SK-N-SH (cell line): ENCODE results near the gene S100A13. TPM values are rescaled to one million over a fixed set of nuclear protein-coding genes. Genes with fewer than 3 reads are reported as not detected.

Source experiments
- CTCF ChIA-PET: fragments of 300-600, 350-600 bp; formaldehyde crosslinking; extraction: SDS; loops from one replicate; lab custom pipeline; 2021; lab: Yijun Ruan, JAX
- POLR2A ChIA-PET: fragments of 350-600 bp; sonication (Branson Sonifier 250); formaldehyde crosslinking; extraction: SDS; loops from one replicate; lab custom pipeline; 2020; ENCODE audit warnings: antibody characterized with exemption, inconsistent platforms; lab: Yijun Ruan, JAX
- DNase-seq: peaks from one replicate; pipeline ENCODE4 v3.0.0; 2012
- H2AFZ ChIP-seq: fragments of 200-600 bp; sonication (generic); 2 replicates; pipeline ENCODE4 v1.8.1; 2016; ENCODE audit warnings: antibody characterized with exemption, mild to moderate bottlenecking, low read depth
- H3F3A ChIP-seq: fragments of 200-600 bp; sonication (generic); replicated peaks from 2 replicates; pipeline ENCODE3; 2016; ENCODE audit warnings: antibody characterized with exemption, mild to moderate bottlenecking; ENCODE audit not compliant: insufficient read depth
- H3K27ac ChIP-seq, 2 experiments: fragments of 200-500 bp in 1 of 2; fragments of 200-600 bp in 1 of 2; sonication (Bioruptor generic) in 1 of 2; sonication (generic), shearing (Covaris generic) in 1 of 2; 2 replicates each; pipeline versions ENCODE4 v1.5.1 to v1.6.1; 2014 to 2016; ENCODE audit warnings: low read depth in 2 of 2, inconsistent platforms in 1 of 2, low read length in 1 of 2, mild to moderate bottlenecking in 1 of 2, mixed read lengths in 1 of 2
- H3K27me3 ChIP-seq: fragments of 200-600 bp; sonication (generic), shearing (Covaris generic); 2 replicates; pipeline ENCODE4 v1.6.1; 2016; ENCODE audit warnings: mixed run types; ENCODE audit not compliant: insufficient read depth
- H3K36me3 ChIP-seq, 2 experiments: fragments of 200-500 bp in 1 of 2; fragments of 200-600 bp in 1 of 2; sonication (Bioruptor generic) in 1 of 2; sonication (generic) in 1 of 2; replicated peaks in 1 of 2; 2 replicates each; pipeline versions ENCODE3 to v1.5.1; 2014 to 2016; ENCODE audit warnings: low read length in 1 of 2, mild to moderate bottlenecking in 1 of 2; ENCODE audit not compliant: insufficient read depth in 2 of 2, control insufficient read depth in 1 of 2
- H3K4me1 ChIP-seq, 2 experiments: fragments of 200-500 bp in 1 of 2; fragments of 200-600 bp in 1 of 2; sonication (Bioruptor generic) in 1 of 2; sonication (generic), shearing (Covaris generic) in 1 of 2; 2 replicates each; pipeline versions ENCODE4 v1.5.1 to v1.6.1; 2014 to 2016; ENCODE audit warnings: low read depth in 1 of 2, low read length in 1 of 2, mixed run types in 1 of 2; ENCODE audit not compliant: insufficient read depth in 2 of 2, control insufficient read depth in 1 of 2
- H3K4me2 ChIP-seq: fragments of 200-600 bp; sonication (generic), shearing (Covaris generic); 2 replicates; pipeline ENCODE4 v1.6.1; 2017; ENCODE audit warnings: mixed run types
- H3K4me3 ChIP-seq, 2 experiments: fragments of 200-500 bp in 1 of 2; fragments of 200-600 bp in 1 of 2; sonication (Bioruptor generic) in 1 of 2; sonication (generic), shearing (Covaris generic) in 1 of 2; 2 replicates each; pipeline versions ENCODE4 v1.5.1 to v1.8.1; 2014 to 2016; ENCODE audit warnings: low read depth in 2 of 2, inconsistent platforms in 1 of 2, low read length in 1 of 2, mild to moderate bottlenecking in 1 of 2, mixed read lengths in 1 of 2, moderate library complexity in 1 of 2
- H3K79me2 ChIP-seq: fragments of 200-600 bp; sonication (generic); 2 replicates; pipeline ENCODE4 v1.8.1; 2017; ENCODE audit warnings: mild to moderate bottlenecking; ENCODE audit not compliant: insufficient read depth
- H3K9ac ChIP-seq: fragments of 200-600 bp; sonication (generic); 2 replicates; pipeline ENCODE4 v1.6.1; 2017; ENCODE audit warnings: mixed run types
- H3K9me2 ChIP-seq: fragments of 200-600 bp; sonication (generic); 2 replicates; pipeline ENCODE4 v1.6.1; 2017; ENCODE audit warnings: mixed run types
- H3K9me3 ChIP-seq: fragments of 200-600 bp; sonication (generic); 2 replicates; pipeline ENCODE4 v1.6.1; 2017; ENCODE audit warnings: mixed run types, mild to moderate bottlenecking, moderate library complexity
- H4K20me1 ChIP-seq: fragments of 200-600 bp; sonication (generic); 2 replicates; pipeline ENCODE4 v1.6.1; 2017; ENCODE audit warnings: mild to moderate bottlenecking, mixed run types; ENCODE audit not compliant: insufficient read depth
- CHD2 ChIP-seq: fragments of 150-350 bp; IDR thresholded peaks from 2 replicates; pipeline ENCODE4 v1.6.1; 2018; ENCODE audit warnings: low read length; ENCODE audit not compliant: partially characterized antibody
- EP300 ChIP-seq, 2 experiments: IDR thresholded peaks; 2 replicates each; pipeline versions ENCODE4 v1.4.0 to v1.6.1; 2012; ENCODE audit warnings: borderline replicate concordance in 1 of 2, low read depth in 1 of 2, low read length in 1 of 2
- FOSL2 ChIP-seq: IDR thresholded peaks from 2 replicates; pipeline ENCODE4 v1.4.0; 2012; ENCODE audit warnings: low read depth, mild to moderate bottlenecking, moderate library complexity, borderline replicate concordance
- JUND ChIP-seq: IDR thresholded peaks from 2 replicates; pipeline ENCODE4 v1.4.0; 2012
- PBX3 ChIP-seq: IDR thresholded peaks from 2 replicates; pipeline ENCODE4; 2012
- TEAD4 ChIP-seq: IDR thresholded peaks from 2 replicates; pipeline ENCODE4 v1.4.0; 2012; ENCODE audit warnings: mild to moderate bottlenecking, borderline replicate concordance; ENCODE audit not compliant: insufficient read depth
- WGBS: methylation state at CpG from one replicate; pipeline ENCODE4 v1.1.6; 2017; ENCODE audit warnings: low lambda C conversion rate; 5-methylcytosine and 5-hydroxymethylcytosine counted together
- polyA plus RNA-seq, 3 experiments: library from polyadenylated mRNA; depleted of rRNA; stranded (reverse); fragments of >200 nt; gene quantifications; 2 replicates each; pipeline ENCODE4 v1.2.3, GENCODE V29; 2012
- TF ChIP-seq, protein P1 (sequence below): IDR thresholded peaks from 2 replicates; pipeline ENCODE4 v1.4.0; 2012; ENCODE audit warnings: low read depth
- TF ChIP-seq, protein P2 (sequence below): IDR thresholded peaks from 2 replicates; pipeline ENCODE4 v1.4.0; 2012; ENCODE audit warnings: low read depth, borderline replicate concordance
- TF ChIP-seq, protein P3 (sequence below): IDR thresholded peaks from 2 replicates; pipeline ENCODE4 v1.6.1; 2012; ENCODE audit warnings: mild to moderate bottlenecking, low read depth, low read length, moderate library complexity

Gene S100A13
- polyA plus RNA-seq, 1 of the 3 experiments (the other 2 are of a cell fraction): 12.3 TPM

DNA sequence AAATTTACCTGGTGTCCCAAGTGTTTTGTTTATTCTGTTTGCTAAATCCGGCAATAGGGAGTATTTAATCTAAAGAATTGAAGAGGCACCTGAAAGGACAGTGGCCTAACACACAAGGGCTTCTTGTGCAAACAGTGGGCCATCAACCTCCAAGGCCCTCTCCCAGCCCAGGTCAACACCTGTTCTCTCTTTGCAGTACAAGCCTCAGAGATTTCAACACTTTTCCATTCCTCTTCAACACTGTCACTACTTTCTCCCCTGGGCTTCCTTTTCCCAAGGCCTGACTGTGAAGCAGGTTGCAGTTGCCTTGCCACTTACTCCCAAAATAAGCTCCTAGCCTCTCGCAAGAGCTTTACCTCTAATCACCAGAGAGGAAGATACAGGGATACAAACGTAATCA is 28.0 kb upstream of the S100A13 start (continued):
- TF ChIP-seq EP300 (IDR thresholded peaks at IDR 0.05; ENCODE audit: borderline replicate concordance in 1 of 2, low read depth in 1 of 2, low read length in 1 of 2) (no peak), CHD2 (no peak), JUND (no peak), TEAD4 (no peak)
- TF ChIP-seq, protein P1, sequence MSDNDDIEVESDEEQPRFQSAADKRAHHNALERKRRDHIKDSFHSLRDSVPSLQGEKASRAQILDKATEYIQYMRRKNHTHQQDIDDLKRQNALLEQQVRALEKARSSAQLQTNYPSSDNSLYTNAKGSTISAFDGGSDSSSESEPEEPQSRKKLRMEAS: no peak
- TF ChIP-seq, protein P2, sequence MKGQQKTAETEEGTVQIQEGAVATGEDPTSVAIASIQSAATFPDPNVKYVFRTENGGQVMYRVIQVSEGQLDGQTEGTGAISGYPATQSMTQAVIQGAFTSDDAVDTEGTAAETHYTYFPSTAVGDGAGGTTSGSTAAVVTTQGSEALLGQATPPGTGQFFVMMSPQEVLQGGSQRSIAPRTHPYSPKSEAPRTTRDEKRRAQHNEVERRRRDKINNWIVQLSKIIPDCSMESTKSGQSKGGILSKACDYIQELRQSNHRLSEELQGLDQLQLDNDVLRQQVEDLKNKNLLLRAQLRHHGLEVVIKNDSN: no peak
- TF ChIP-seq, protein P3, sequence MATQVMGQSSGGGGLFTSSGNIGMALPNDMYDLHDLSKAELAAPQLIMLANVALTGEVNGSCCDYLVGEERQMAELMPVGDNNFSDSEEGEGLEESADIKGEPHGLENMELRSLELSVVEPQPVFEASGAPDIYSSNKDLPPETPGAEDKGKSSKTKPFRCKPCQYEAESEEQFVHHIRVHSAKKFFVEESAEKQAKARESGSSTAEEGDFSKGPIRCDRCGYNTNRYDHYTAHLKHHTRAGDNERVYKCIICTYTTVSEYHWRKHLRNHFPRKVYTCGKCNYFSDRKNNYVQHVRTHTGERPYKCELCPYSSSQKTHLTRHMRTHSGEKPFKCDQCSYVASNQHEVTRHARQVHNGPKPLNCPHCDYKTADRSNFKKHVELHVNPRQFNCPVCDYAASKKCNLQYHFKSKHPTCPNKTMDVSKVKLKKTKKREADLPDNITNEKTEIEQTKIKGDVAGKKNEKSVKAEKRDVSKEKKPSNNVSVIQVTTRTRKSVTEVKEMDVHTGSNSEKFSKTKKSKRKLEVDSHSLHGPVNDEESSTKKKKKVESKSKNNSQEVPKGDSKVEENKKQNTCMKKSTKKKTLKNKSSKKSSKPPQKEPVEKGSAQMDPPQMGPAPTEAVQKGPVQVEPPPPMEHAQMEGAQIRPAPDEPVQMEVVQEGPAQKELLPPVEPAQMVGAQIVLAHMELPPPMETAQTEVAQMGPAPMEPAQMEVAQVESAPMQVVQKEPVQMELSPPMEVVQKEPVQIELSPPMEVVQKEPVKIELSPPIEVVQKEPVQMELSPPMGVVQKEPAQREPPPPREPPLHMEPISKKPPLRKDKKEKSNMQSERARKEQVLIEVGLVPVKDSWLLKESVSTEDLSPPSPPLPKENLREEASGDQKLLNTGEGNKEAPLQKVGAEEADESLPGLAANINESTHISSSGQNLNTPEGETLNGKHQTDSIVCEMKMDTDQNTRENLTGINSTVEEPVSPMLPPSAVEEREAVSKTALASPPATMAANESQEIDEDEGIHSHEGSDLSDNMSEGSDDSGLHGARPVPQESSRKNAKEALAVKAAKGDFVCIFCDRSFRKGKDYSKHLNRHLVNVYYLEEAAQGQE: no peak

DNA sequence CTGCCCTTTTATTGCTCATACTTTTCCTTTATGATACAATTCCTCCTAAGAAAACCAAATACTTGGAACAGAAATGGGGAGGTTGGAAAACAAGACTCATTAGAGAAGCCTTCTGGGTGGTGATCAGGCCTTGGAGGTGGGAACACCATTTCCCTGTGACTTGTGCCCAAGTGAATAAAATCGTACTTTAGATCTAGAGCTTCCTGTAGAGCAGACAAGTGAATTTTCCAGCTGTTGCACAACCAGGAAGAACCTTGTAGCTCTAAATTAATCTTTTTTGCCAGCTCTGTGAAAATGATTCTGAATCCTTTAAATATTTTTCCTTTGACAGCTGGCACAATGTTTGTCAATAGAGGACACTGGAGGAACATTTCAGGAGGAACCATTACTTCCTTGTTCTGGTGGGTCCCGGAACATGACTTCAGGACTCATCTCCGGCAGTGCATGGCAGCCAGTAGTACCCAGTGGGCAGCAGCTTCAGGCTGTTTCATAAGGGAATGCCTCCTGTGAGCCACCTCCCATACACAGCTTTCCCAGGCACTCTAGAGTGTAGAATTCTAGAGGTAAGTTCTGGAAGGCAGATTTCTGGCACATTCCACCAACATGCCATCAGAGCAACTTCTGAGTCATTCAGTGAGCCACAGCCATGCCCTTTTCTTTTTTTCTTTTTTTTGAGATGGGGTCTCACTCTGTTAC is 25.6 kb upstream of the S100A13 start:
- WGBS: 82% methylated on average over 3 of the region's 3 CpGs
- Histone ChIP-seq H2AFZ (no peak overlapping the region), H3K27ac (no peak overlapping the region), H3K9me2 (no peaks in the 10 kb centered on the region), H3K79me2 (no peaks in the 10 kb centered on the region), H3K9ac (no peak overlapping the region), H3K36me3 (no peaks in the 10 kb centered on the region), H3K27me3 (no peaks in the 10 kb centered on the region), H3K4me1 (peaks cover 0 to 10% of the 10 kb centered on the region in 2 experiments; a peak in 1 of 4 replicates), H3K4me3 (no peak overlapping the region), H3K4me2 (no peak overlapping the region), H3F3A (no peaks in the 10 kb centered on the region), H3K9me3 (no peaks in the 10 kb centered on the region), H4K20me1 (no peaks in the 10 kb centered on the region)
- ChIA-PET POLR2A (no interaction called here), CTCF (interaction anchor here (1.2 to 1.7 kb wide), 2 partner anchors 25 to 82 kb away, joined by 3 to 7 read pairs; no protein-coding TSS in a partner anchor)
- DNase-seq: no peak
- TF ChIP-seq PBX3 (no peak), FOSL2 (peak; percentile 20; the same call in 1 of the 2 replicates)
